Esophagus squamous epithelium (tissue), 4 donors: ENCODE results near the gene DBP.
"Not testable (repeated sequence)": the region's sequence is repeated elsewhere in the genome, so short reads cannot be mapped to it uniquely, and the experiment has no call there.

Experiments used
- POLR2A ChIP-seq, 4 donors: fragments of 450-650 bp; IDR thresholded peaks; one replicate each; pipeline ENCODE4 v1.6.1; 2017; ENCODE audit warnings: antibody characterized with exemption in 4 of 4, mild to moderate bottlenecking in 4 of 4, moderate library complexity in 3 of 4
- TF ChIP-seq, protein P1 (sequence below), 6 experiments: fragments of 450-650 bp in 4 of 6; fragments of 200-600 bp in 2 of 6; sonication (generic) in 2 of 6; IDR thresholded peaks; one replicate each; pipeline ENCODE4 v1.5.1; 2016 to 2019; ENCODE audit warnings: antibody characterized with exemption in 6 of 6, mild to moderate bottlenecking in 4 of 6, moderate library complexity in 4 of 6

DNA sequence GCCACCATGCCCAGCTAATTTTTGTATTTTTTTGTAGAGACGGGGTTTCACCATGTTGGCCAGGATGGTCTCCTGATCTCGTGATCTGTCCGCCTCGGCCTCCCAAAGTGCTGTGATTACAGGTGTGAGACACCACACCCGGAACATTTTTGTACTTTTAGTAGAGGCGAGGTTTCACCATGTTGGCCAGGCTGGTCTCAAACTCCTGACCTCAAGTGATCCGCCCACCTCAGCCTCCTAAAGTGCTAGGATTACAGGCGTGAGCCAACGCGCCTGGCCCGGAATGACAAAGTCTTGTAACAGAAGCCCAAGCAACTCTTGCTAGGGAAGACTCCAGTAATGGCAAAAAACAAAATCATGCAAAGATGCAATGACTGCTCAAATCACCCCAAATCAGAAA lies 4.9 kb downstream of the DBP start:
- TF ChIP-seq, protein P1, sequence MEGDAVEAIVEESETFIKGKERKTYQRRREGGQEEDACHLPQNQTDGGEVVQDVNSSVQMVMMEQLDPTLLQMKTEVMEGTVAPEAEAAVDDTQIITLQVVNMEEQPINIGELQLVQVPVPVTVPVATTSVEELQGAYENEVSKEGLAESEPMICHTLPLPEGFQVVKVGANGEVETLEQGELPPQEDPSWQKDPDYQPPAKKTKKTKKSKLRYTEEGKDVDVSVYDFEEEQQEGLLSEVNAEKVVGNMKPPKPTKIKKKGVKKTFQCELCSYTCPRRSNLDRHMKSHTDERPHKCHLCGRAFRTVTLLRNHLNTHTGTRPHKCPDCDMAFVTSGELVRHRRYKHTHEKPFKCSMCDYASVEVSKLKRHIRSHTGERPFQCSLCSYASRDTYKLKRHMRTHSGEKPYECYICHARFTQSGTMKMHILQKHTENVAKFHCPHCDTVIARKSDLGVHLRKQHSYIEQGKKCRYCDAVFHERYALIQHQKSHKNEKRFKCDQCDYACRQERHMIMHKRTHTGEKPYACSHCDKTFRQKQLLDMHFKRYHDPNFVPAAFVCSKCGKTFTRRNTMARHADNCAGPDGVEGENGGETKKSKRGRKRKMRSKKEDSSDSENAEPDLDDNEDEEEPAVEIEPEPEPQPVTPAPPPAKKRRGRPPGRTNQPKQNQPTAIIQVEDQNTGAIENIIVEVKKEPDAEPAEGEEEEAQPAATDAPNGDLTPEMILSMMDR (IDR thresholded peaks at IDR 0.05): not testable (repeated sequence)
- TF ChIP-seq POLR2A (IDR thresholded peaks at IDR 0.05): not testable (repeated sequence)
